ENCODE data around the gene KLHDC7B. TPM values are rescaled to one million over a fixed set of nuclear protein-coding genes. Genes with fewer than 3 reads are reported as not detected.

Gene KLHDC7B
- total and polyA plus RNA-seq, 2 of the 13 experiments (the other 11 are each of a cell fraction or from before 2014, with no cell fraction given), result 0.11 TPM; not detected in 1

DNA sequence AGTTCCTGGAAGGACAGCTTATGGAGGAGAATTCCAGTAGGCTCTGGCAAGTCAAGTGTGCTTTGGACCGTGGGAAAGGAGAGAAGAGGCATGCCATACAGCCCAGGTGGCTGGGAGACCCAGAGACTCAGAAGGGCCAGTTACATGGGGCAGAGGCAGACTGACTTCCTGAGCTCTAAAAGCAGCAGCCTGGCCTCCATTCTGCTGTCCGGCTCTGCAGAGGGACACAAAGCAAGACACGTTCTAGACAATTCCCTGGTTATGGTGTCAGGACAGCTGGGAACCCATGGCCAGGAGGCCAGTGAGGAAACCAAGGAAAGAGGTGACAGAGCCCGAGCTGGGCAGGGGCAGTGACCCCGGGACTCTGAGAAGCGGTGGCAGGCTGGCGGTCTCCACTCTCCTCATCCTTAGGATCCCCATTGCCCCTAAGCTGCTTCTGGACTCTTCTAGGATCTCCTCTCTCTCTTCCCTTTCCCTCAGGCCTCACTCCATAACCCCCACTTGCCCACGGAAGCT, 29.8 kb downstream of the KLHDC7B start:
- TF ChIP-seq SMAD1 (CRISPR knock-in tag; IDR thresholded peaks at IDR 0.05; ENCODE audit: borderline replicate concordance, low read depth) (no peak), SIN3B (IDR thresholded peaks at IDR 0.05; ENCODE audit: low read length) (no peak), ZNF557 (CRISPR knock-in tag; IDR thresholded peaks at IDR 0.05) (no peak), SOX13 (IDR thresholded peaks at IDR 0.05) (no peak), SOX13 (CRISPR knock-in tag; conservative IDR thresholded peaks at IDR 0.05 in 1 of 2, IDR thresholded peaks at IDR 0.05 in 1 of 2) (no peak), ZNF10 (CRISPR knock-in tag; IDR thresholded peaks at IDR 0.05; ENCODE audit: borderline replicate concordance, low read depth) (no peak), ZNF761 (CRISPR knock-in tag; conservative IDR thresholded peaks at IDR 0.05) (no peak), SMAD3 (CRISPR knock-in tag; IDR thresholded peaks at IDR 0.05) (no peak), NR2F6 (IDR thresholded peaks at IDR 0.05) (no peak), NR2F6 (CRISPR knock-in tag; IDR thresholded peaks at IDR 0.05) (no peak), ZNF350 (CRISPR knock-in tag; IDR thresholded peaks at IDR 0.05; ENCODE audit: borderline replicate concordance, low read depth) (no peak), KAT2B (IDR thresholded peaks at IDR 0.05; ENCODE audit: borderline replicate concordance, low read depth, low read length) (no peak), CHCHD3 (CRISPR knock-in tag; IDR thresholded peaks at IDR 0.05) (no peak), MTA1 (CRISPR knock-in tag; IDR thresholded peaks at IDR 0.05; ENCODE audit: borderline replicate concordance) (no peak), AGO1 (IDR thresholded peaks at IDR 0.05; ENCODE audit: low read depth, low read length, poor library complexity, severe bottlenecking) (no peak)
- TF ChIP-seq, protein P1, sequence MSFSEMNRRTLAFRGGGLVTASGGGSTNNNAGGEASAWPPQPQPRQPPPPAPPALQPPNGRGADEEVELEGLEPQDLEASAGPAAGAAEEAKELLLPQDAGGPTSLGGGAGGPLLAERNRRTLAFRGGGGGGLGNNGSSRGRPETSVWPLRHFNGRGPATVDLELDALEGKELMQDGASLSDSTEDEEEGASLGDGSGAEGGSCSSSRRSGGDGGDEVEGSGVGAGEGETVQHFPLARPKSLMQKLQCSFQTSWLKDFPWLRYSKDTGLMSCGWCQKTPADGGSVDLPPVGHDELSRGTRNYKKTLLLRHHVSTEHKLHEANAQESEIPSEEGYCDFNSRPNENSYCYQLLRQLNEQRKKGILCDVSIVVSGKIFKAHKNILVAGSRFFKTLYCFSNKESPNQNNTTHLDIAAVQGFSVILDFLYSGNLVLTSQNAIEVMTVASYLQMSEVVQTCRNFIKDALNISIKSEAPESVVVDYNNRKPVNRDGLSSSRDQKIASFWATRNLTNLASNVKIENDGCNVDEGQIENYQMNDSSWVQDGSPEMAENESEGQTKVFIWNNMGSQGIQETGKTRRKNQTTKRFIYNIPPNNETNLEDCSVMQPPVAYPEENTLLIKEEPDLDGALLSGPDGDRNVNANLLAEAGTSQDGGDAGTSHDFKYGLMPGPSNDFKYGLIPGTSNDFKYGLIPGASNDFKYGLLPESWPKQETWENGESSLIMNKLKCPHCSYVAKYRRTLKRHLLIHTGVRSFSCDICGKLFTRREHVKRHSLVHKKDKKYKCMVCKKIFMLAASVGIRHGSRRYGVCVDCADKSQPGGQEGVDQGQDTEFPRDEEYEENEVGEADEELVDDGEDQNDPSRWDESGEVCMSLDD (CRISPR knock-in tag; IDR thresholded peaks at IDR 0.05; ENCODE audit: borderline replicate concordance), result no peak
- TF ChIP-seq, protein P2, sequence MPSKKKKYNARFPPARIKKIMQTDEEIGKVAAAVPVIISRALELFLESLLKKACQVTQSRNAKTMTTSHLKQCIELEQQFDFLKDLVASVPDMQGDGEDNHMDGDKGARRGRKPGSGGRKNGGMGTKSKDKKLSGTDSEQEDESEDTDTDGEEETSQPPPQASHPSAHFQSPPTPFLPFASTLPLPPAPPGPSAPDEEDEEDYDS (CRISPR knock-in tag; IDR thresholded peaks at IDR 0.05), result no peak
- no peaks in the 10 kb centered on the region for H3K79me2 ChIP-seq (ENCODE audit: insufficient read depth, low read length)
- CTCF ChIA-PET (ENCODE audit: low intra/inter-chr PET ratio, low total read pairs), result interaction anchor here (1.1 to 3.7 kb wide), 5 partner anchors 34 to 125 kb away, joined by 3 to 37 read pairs (median 7); no protein-coding TSS in a partner anchor
- FAIRE-seq (no peak), ATAC-seq (no peak), DNase-seq (ENCODE audit: low spot score) (no peak)
- POLR2A ChIA-PET, result interaction anchor here (1.5 kb wide), 1 partner anchor 43 kb away, joined by 4 read pairs; no protein-coding TSS in a partner anchor
- in situ Hi-C loops (cut with HindIII; ENCODE audit: extremely low pct_ligation_motif_present, low pct_unique_long_range_greater_than_20kb), result loop anchor here (5.0 kb wide), 1 partner anchor 37 kb away; no protein-coding TSS in a partner anchor
- H3K27ac ChIP-seq (ENCODE audit: extremely low read length, insufficient read depth, low read length), result no peak overlapping the region
- H3K4me1 ChIP-seq (ENCODE audit: insufficient read depth, low read length), result peaks cover under 1% of the 10 kb centered on the region; the same call in 1 of the 2 replicates
- no peak overlapping the region for H3K9ac ChIP-seq (ENCODE audit: insufficient read depth, low read depth, low read length)
- 89% methylated on average over 8 of the region's 8 CpGs for WGBS (ENCODE audit: low lambda C conversion rate)
- H2AFZ ChIP-seq (ENCODE audit: low read length), result no peak overlapping the region
- no TSS peak for BruUV-seq (replicated peaks)
- H3K27me3 ChIP-seq (ENCODE audit: control insufficient read depth in 1 of 2, insufficient read depth in 2 of 2, low read length in 2 of 2), result no peaks in the 10 kb centered on the region
- no peaks in the 10 kb centered on the region for H3K9me3 ChIP-seq (ENCODE audit: low read length)
- no peak overlapping the region for H3K4me3 ChIP-seq (replicated peaks in 1 of 3; ENCODE audit: insufficient read depth in 1 of 3, low read depth in 2 of 3, low read length in 3 of 3)
- peaks cover 4 to 8% of the 10 kb centered on the region in 2 experiments; a peak in 3 of 5 replicates for H3K36me3 ChIP-seq (replicated peaks in 1 of 2; ENCODE audit: control insufficient read depth in 1 of 2, insufficient read depth in 2 of 2, low read length in 2 of 2)
- H4K20me1 ChIP-seq (ENCODE audit: insufficient read depth, low read length), result no peaks in the 10 kb centered on the region
- intact Hi-C loops (cut with micrococcal nuclease; ENCODE audit: unreplicated experiment), result no loop called here
- H3K4me2 ChIP-seq (ENCODE audit: low read depth, low read length), result no peak overlapping the region
